GM18951 (cell line): ENCODE results near the gene FASTKD2.

ENCODE experiments used
- POLR2A ChIP-seq: IDR thresholded peaks from 4 replicates; pipeline ENCODE4 v1.6.1; 2011; ENCODE audit warnings: mild to moderate bottlenecking; ENCODE audit not compliant: insufficient read length, insufficient read depth; ENCODE audit errors: extremely low read depth
- in situ Hi-C: fragments of 300-500 bp; cut with MboI; formaldehyde crosslinking; loops from one replicate; pipeline ENCODE4 v1.12.0; 2022; ENCODE audit warnings: low sequenced_read_pairs, mixed read lengths, inconsistent platforms; ENCODE audit not compliant: unreplicated experiment

Gene FASTKD2

DNA sequence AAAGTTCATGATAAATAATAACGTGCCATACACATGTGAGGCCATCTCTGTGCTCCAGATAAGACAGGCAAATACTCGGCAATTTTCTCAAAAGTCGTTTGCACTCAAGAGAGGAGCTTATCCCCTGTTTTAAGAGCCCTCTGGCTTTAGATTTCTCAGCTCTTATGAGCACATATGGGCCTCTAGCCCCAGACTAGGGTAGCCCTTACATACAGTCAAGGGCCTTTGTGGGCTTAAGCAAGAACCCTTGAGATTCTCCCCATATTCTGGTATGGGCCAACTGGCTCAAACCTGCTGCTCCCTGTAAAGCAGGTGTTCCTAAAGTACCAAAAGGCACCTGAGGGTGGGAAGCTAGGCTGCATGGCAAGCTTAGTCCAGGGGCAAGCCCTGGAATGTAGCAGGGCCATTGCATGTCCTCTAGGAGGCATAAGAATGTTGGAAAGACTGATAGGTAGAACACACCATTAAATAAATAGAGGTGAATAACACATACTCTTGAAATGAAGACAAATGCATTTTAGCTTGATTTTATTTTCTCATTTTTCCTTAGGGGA lies 66.1 kb downstream of the FASTKD2 start:
- TF ChIP-seq POLR2A = no peak
- in situ Hi-C loops = no loop called here

DNA sequence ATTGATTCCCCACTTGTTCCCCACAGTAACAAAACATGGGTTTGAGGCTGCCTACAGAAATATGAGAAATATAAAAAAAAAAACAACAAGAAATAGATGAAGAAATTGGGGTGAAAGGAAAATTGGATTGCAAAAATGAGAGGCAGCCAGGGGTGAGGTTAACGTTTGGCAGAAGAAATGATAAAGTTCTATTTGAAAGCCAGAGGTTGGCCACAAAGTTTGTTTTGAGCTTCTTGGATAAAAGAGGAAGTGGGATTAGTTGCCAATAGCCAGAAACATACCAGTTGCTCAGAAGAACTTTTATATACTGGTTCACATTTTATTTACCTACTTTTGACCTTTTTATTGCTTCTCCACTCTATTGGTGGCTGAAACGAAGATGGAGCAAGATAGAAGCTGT lies 67.5 kb downstream of the FASTKD2 start:
- no peak for TF ChIP-seq POLR2A
- in situ Hi-C loops = no loop called here

DNA sequence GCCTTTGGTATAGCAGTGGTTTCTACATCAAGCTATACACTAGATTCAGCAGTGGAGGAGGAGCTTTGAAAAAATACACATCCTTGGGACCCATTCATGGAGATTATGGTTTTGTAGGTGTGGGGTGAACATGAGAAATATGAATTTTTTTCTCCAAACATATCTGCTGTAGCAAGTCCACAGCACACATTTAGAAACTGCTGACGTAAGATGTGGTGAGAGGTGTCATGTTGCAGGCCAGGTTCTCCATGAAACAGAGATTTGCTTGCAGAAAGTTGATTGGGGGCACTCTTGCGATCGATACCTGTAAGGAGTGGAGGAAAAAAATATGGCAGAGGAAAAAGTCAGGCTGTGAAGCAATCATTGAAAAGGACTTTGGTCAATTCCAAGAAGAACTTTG lies 67.9 kb downstream of the FASTKD2 start:
- TF ChIP-seq POLR2A = no peak
- in situ Hi-C loops = no loop called here

DNA sequence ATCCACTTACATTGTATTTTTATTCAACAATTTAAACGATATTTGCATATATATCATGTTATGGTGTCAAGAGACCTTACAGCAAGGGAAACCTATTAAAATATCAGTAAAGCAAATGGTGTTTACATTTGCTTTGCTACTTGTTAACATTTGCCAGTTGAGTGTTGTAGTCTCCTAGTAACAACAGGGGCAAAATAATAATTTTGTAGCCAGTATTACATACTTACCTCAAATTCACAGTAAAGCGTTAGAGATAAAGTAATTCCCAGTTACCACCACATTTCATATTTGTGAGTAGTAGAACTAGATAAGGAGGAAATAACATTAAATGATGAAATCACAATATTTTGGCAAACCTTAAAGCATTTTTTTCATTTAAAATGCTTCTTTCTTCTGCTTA lies 71.3 kb downstream of the FASTKD2 start:
- in situ Hi-C loops = no loop called here
- no peak for TF ChIP-seq POLR2A

DNA sequence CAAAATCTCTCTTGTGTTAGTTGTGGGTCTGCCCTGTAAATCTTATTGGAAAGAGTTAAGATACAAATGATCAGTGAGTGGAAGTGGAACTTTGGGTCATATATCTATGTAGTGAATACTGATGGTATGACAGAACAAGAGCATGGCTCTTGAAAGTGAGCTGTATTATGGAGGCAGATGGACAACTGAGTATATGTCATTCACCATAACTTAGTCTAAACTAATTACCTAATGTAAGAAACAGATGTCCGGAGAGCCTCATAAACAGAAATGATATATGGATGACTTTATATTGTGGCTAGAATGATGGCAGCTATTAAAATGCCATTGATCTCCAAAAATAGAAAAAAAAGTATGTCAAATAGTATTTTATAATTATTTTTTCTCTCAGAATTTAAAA lies 72.4 kb downstream of the FASTKD2 start:
- in situ Hi-C loops = no loop called here
- no peak for TF ChIP-seq POLR2A

DNA sequence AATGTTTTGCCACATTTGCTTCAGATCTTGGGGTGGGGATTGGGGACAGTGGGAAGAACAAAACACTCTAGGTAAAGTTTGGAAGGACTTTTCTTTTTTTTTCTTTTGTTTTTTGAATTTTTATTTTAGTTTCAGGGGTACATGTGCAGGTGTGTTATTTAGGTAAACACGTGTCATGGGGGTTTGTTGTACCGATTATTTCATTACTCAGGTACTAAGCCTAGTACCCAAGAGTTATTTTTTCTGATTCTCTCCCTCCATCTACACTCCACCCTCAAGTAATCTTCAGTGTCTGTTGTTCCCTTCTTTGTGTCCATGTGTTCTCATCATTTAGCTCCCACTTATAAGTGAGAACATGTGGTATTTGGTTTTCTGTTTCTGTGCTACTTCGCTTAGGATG lies 73.3 kb downstream of the FASTKD2 start:
- TF ChIP-seq POLR2A = no peak
- in situ Hi-C loops = no loop called here

DNA sequence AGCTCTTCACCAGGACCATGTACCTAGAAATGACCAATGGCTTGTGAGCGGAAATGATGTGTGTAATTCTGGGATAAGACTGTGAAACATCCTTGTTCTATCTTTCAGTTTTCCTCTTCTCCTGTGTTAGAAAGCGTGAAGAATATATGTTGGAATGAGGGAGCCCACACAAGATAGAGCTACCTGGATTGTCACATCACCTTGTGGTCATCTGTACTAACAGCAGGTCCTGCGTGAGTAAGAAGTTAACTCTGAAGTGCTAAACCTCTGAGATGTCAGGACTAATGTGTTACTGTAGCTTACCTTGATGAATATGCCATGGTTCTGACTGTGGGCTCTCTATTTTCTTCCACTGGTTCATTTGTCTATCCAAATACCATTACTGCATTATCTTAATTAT lies 75.6 kb downstream of the FASTKD2 start:
- in situ Hi-C loops = no loop called here

More for the DNA sequence above, 75.6 kb downstream of the FASTKD2 start:
- TF ChIP-seq POLR2A = no peak
